ENCODE data around the gene STXBP5L. TPM values are rescaled to one million over a fixed set of nuclear protein-coding genes. Genes with fewer than 3 reads are reported as not detected.

STXBP5L gene
- total RNA-seq, result not detected in 2 replicates

GRCh38 chr3:120908030-120908794, at the start of gene STXBP5L:
STXBP5L (plus strand) TSS chr3:120908205; CDS start chr3:120909579, 1,374 bp downstream.

Other genes starting within 250 kb of the STXBP5L start
- 0.40 and 1.3 TPM in 2 replicates for gene HGD, start 226.0 kb upstream of the STXBP5L start, total RNA-seq
- 16.7 and 18.4 TPM in 2 replicates for gene RABL3, start 165.7 kb upstream of the STXBP5L start, total RNA-seq
- gene GTF2E1, start 165.5 kb upstream of the STXBP5L start, total RNA-seq, result 11.7 and 11.9 TPM in 2 replicates

All from smooth muscle cell of the pulmonary artery (primary cell).